Rectal smooth muscle tissue (tissue), 1 donor: Measurements from ENCODE around the gene ZNF732.

ENCODE experiments used
- H3K27ac ChIP-seq: one replicate; pipeline ENCODE4 v1.7.0; 2013; ENCODE audit warnings: low read depth, low read length, inconsistent platforms
- H3K27me3 ChIP-seq: one replicate; pipeline ENCODE4 v1.7.0; 2013; ENCODE audit warnings: low read length; ENCODE audit not compliant: control insufficient read depth, insufficient read depth
- H3K36me3 ChIP-seq: one replicate; pipeline ENCODE4 v1.7.0; 2013; ENCODE audit warnings: low read length; ENCODE audit not compliant: control insufficient read depth, insufficient read depth
- H3K4me1 ChIP-seq: one replicate; pipeline ENCODE4 v1.7.0; 2013; ENCODE audit warnings: low read length; ENCODE audit not compliant: control insufficient read depth, insufficient read depth
- H3K4me3 ChIP-seq: one replicate; pipeline ENCODE4 v1.7.0; 2013; ENCODE audit warnings: low read length
- H3K9ac ChIP-seq: one replicate; pipeline ENCODE4 v1.7.0; 2013; ENCODE audit warnings: low read length

Gene ZNF732

GRCh38 chr4:304969-305680, at the start of gene ZNF732:
Gene ZNF732 (minus strand): TSS chr4:305474. CDS start chr4:305310, 164 bp downstream.
- peak within 1 kb of the TSS; percentile 24 for H3K4me3 ChIP-seq
- no peak within 1 kb of the TSS for H3K27ac ChIP-seq
- no peaks in the 10 kb centered on the region for H3K27me3 ChIP-seq

GRCh38 chr4:340011-340410, 34.7 kb upstream of the ZNF732 start:
- Histone ChIP-seq H3K4me3 (no peak overlapping the region), H3K27ac (no peak overlapping the region), H3K4me1 (peaks cover 9% of the 10 kb centered on the region), H3K27me3 (no peaks in the 10 kb centered on the region), H3K9ac (no peak overlapping the region), H3K36me3 (peaks cover 3% of the 10 kb centered on the region)

More at GRCh38 chr4:304969-305680, at the start of gene ZNF732:
- no peaks in the 10 kb centered on the region for H3K4me1 ChIP-seq
- H3K36me3 ChIP-seq = no peaks in the 10 kb centered on the region
- H3K9ac ChIP-seq = no peak within 1 kb of the TSS

- Histone ChIP-seq H3K4me3 (peak overlapping the region; percentile 98), H3K27me3 (no peaks in the 10 kb centered on the region), H3K36me3 (peaks cover 3% of the 10 kb centered on the region), H3K9ac (no peak overlapping the region), H3K27ac (no peak overlapping the region), H3K4me1 (peaks cover 9% of the 10 kb centered on the region)
Measured at GRCh38 chr4:338759-339097, 33.5 kb upstream of the ZNF732 start.

GRCh38 chr4:337932-338758, 32.9 kb upstream of the ZNF732 start:
- Histone ChIP-seq H3K9ac (peak overlapping the region; percentile 95), H3K27ac (peak overlapping the region; percentile 94), H3K4me3 (peak overlapping the region; percentile 98), H3K36me3 (peaks cover 3% of the 10 kb centered on the region), H3K4me1 (peaks cover 9% of the 10 kb centered on the region), H3K27me3 (no peaks in the 10 kb centered on the region)

GRCh38 chr4:337143-337931, 32.1 kb upstream of the ZNF732 start, which contains the start of gene ZNF141:
Gene ZNF141 (plus strand): TSS chr4:337814. CDS start chr4:337984, 170 bp downstream.
- Histone ChIP-seq H3K4me3 (peak within 1 kb of the TSS; percentile 98), H3K27ac (peak within 1 kb of the TSS; percentile 94), H3K27me3 (no peaks in the 10 kb centered on the region), H3K36me3 (peaks cover 3% of the 10 kb centered on the region), H3K4me1 (peaks cover 9% of the 10 kb centered on the region), H3K9ac (peak within 1 kb of the TSS; percentile 95)

DNA sequence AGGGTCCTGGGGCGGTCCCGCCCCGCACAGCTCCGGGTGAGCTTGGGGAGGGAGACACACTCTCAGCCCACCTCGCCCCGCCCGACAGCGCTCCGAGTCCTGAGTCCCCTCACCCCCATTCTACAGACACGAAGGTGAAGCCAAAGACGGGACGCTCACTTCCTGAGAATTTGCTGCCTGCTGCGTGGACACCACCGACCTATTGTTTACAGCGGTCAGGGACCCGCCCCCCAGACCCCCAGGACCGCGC, 31.5 kb upstream of the ZNF732 start:
- Histone ChIP-seq H3K4me3 (peak overlapping the region; percentile 98), H3K4me1 (peaks cover 9% of the 10 kb centered on the region), H3K36me3 (no peaks in the 10 kb centered on the region), H3K27me3 (no peaks in the 10 kb centered on the region), H3K9ac (peak overlapping the region; percentile 85), H3K27ac (peak overlapping the region; percentile 94)

DNA sequence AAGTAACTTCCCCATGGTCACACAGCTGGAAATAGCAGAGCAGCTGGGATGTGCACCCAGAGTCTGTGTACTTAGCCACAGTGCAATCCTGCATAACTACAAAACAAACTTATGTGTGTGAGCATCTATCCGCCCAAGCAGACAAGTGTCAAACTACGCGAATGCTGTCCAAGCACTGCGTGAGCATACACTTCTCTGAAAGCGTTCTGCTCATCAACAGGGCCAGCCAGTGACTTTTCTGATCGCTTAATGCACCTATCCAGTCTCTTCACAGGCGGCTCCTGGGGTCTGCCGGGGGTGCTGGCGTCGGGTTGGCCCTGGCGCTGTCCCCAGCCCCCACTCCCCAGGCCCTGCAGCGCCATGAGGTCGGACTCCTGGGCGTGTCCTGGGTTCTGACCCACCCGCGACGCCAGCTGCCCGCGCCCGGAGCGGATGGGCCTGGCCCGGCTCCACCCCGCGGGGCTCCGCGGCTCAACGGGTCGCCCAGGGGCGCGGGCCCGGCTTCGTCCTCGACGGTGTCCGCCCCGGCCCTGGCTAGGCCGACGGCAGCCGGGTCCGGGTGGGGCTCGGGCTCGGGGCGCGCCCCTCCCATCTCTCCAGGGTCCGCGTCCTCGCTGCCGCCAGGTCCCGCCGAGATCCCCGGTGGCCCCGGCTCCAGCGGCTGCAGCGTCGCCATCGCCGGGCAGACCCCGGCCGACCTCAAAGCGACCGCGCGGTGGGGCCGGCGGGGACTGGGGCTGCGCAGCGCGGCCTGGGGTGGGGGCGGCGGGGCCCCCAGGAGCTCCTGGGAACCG, 31.0 kb upstream of the ZNF732 start:
- Histone ChIP-seq H3K9ac (peak overlapping the region; percentile 85), H3K4me1 (peaks cover 9% of the 10 kb centered on the region), H3K27ac (peak overlapping the region; percentile 94), H3K4me3 (peak overlapping the region; percentile 98), H3K36me3 (no peaks in the 10 kb centered on the region), H3K27me3 (no peaks in the 10 kb centered on the region)

GRCh38 chr4:335515-335914, 30.2 kb upstream of the ZNF732 start:
- H3K4me1 ChIP-seq = peaks cover 9% of the 10 kb centered on the region
- H3K27ac ChIP-seq = peak overlapping the region; percentile 94
- no peaks in the 10 kb centered on the region for H3K36me3 ChIP-seq
- H3K4me3 ChIP-seq = peak overlapping the region; percentile 98
- no peak overlapping the region for H3K9ac ChIP-seq
- no peaks in the 10 kb centered on the region for H3K27me3 ChIP-seq

GRCh38 chr4:328729-329128, 23.5 kb upstream of the ZNF732 start:
- H3K4me1 ChIP-seq = no peaks in the 10 kb centered on the region
- no peaks in the 10 kb centered on the region for H3K36me3 ChIP-seq
- no peak overlapping the region for H3K4me3 ChIP-seq
- no peaks in the 10 kb centered on the region for H3K27me3 ChIP-seq
- no peak overlapping the region for H3K9ac ChIP-seq
- H3K27ac ChIP-seq = no peak overlapping the region

GRCh38 chr4:314296-314903, 9.1 kb upstream of the ZNF732 start:
- no peak overlapping the region for H3K4me3 ChIP-seq
- H3K4me1 ChIP-seq = no peaks in the 10 kb centered on the region
- no peak overlapping the region for H3K9ac ChIP-seq
- no peaks in the 10 kb centered on the region for H3K27me3 ChIP-seq
- no peak overlapping the region for H3K27ac ChIP-seq
- no peaks in the 10 kb centered on the region for H3K36me3 ChIP-seq

DNA sequence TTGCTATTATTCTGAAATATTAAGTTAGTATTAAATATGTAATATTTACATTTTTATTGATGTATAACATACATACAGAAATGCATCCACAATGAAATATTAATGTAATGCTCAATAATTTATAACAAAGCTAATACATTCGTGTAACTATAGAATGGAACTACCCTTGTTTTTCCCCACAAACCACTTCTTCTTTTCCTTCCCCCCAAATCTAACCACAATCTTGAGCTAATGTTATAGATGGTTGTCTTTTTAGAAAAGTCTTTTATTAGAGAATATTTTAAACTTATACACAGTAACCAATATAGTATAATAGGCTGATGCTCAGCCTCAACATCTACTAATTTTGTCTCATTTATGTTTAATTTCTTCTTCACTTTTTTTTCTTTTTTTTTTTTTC, 4.5 kb upstream of the ZNF732 start:
- no peaks in the 10 kb centered on the region for H3K36me3 ChIP-seq
- H3K9ac ChIP-seq = no peak overlapping the region
- H3K27ac ChIP-seq = no peak overlapping the region
- H3K27me3 ChIP-seq = no peaks in the 10 kb centered on the region
- H3K4me3 ChIP-seq = no peak overlapping the region
- H3K4me1 ChIP-seq = no peaks in the 10 kb centered on the region
